Right renal cortex interstitium (tissue), 3 donors: ENCODE measurements around the gene IGFBP3. TPM values are rescaled to one million over a fixed set of nuclear protein-coding genes. Genes with fewer than 3 reads are reported as not detected.

Experiments used
- DNase-seq, 3 donors: peaks; one replicate each; pipeline ENCODE4 v3.0.0-alpha.2; 2013; ENCODE audit warnings: low read depth in 3 of 3, low spot score in 2 of 3
- polyA plus RNA-seq, 3 donors: library from polyadenylated mRNA; unstranded; fragments of 120-200 nt; gene quantifications; one replicate each; pipeline ENCODE4 v1.2.1, GENCODE V29; 2013; ENCODE audit not compliant: insufficient read length in 3 of 3

The IGFBP3 gene
- polyA plus RNA-seq, 3 donors: 74.9 to 102 (median 87.9) TPM

DNA sequence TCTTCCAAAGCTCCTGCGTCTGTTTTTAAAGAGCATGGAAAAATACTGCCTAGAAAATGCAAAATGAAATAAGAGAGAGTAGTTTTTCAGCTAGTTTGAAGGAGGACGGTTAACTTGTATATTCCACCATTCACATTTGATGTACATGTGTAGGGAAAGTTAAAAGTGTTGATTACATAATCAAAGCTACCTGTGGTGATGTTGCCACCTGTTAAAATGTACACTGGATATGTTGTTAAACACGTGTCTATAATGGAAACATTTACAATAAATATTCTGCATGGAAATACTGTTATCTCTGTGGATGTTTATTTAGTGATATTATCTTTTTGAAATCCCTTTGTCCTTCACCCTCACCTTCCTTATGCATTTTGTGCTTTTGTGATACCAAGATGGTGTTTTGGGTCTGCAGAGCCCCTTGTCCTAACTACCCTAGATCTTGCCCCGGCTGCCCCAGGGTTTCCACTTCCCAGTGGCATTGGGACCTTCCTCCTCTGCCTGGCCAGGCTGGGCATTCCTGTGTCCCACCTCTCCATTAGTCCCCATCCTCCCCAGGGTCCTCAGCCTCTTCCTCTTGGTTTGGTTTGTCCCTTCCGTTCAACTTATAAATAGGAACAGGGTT, 27.6 kb downstream of the IGFBP3 start:
- DNase-seq: no peak

DNA sequence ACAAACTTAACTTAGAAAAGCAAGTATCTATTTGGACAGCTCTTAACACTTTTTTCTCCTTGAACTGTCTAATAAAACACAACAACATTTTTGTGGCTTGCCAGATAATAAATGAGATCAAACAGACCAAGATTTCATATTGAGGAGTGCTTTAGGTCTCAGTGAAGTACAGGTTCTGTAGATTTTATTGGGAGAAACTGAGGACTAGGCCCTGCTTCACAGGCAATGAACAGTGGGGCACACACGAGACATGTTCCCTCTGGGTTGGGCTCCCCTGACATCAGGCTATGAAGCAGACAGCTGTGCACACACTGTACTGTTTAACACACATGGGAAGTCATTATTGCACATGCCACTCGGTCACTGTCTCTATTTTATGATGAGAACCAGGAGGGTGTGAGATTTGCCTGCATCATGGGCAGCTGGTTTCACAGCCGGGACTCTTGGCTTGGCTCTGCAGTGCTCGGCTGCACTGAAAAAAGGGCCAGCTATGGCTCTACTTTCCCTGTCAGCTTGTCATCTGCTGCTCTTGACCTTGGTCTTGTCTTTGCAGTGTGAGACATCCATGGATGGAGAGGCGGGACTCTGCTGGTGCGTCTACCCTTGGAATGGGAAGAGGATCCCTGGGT, 28.6 kb downstream of the IGFBP3 start:
- DNase-seq: no peak

- no peak for DNase-seq
Observed at GRCh38 chr7:45891462-45892402, 29.3 kb downstream of the IGFBP3 start.

DNA sequence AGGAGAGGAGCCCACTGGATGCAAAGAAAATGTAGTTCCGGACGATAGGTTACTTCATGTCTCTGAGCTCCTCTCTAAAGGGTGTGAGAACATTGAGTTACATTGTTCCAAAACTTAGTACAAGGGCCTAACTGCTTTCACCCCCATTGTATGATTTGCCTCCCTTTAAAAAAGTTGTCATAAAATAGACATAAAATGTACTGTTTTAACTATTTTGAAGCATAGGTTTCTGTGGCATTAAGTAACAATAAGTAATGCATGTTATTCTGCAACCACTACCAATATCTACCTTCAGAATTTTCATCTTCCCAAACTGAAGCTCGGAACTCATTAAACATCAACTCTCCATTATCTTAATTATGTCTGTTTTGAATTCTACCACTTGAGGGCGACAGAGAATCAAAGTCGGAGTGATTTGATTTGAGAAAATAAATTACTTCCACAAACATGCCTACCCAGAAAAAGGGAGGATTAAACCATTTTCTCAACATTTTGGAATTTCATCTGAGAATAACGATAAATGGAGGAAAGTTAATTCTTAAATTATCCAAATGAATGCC, 30.1 kb downstream of the IGFBP3 start:
- DNase-seq: peak in 2 of 3 donors; percentile 23 to 45

GRCh38 chr7:45890125-45890901, 30.8 kb downstream of the IGFBP3 start:
- no peak for DNase-seq

GRCh38 chr7:45889367-45890067, 31.6 kb downstream of the IGFBP3 start:
- DNase-seq: no peak

- DNase-seq: peak in 1 of 3 donors; percentile 1
Observed at GRCh38 chr7:45888993-45889366, 32.1 kb downstream of the IGFBP3 start.

- DNase-seq: peak in 1 of 3 donors; percentile 1
Observed at GRCh38 chr7:45888185-45888992, 32.7 kb downstream of the IGFBP3 start, which contains the start of gene IGFBP1. Gene IGFBP1, plus strand, starts transcription at chr7:45888488. Its CDS starts 165 bp downstream, at chr7:45888653.

DNA sequence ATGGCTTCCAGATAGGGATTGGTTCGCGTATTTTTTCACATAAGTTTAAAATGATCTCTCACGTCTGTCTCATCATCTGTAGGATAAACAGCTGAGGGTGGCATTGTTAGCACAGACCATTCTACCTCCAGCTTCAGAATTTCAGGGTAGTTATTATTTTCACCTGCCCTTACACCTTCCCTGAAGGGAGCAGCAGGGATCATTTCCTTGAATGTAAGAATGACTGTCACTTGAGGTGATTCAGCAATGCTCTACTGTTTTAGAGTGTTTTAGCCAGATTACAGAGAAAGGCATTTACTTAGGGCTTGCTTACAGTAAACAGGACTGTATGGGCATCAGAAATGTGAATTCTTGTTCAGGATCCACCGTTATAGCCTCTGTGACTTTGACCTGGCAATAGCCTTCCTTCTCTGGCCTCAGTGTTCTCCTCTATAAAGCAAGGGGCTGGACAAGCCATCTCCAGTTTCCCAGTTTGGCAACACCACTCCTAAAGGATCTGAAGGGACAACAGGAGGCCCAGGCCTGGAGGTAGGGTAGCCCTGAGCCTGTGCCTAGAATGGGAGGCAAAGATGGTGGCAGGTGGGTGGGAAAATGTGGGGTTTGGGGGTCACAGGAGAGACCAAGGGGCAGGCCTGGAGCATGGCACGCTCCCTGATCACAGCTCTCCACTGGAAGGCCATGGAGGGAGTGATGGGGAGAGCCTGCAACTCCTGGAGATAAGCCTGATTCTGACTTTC, 34.0 kb downstream of the IGFBP3 start:
- DNase-seq: no peak

DNA sequence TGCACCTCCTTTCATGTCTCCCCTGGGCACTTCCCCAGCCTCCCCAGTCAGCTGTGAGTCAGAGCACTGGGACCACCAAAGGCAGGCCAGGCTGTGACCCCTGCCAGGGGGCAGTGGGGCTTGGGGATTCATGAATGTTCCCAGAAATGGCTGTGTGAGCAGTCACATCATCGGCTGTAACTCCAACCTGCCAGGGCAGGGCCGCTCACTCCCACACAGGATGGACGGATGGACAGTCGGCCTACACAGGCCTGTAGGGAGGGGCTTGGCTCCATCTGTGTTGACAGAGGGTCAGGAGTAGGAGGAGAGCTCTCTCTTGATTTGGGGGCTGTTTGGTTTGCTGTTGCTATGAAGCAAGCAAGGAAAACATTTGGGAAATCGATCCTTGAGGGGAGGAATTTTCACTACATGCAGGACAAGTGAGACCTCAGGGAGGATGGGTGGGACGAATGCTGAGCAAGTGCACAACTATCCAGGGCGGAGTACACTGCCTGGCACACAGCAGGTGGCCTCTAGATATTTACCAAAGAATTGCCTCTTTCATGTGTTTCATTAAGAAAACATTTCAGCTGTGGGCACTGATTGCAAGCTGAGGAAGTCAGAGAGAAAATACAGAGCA, 35.7 kb downstream of the IGFBP3 start:
- DNase-seq: no peak

- DNase-seq: no peak
Observed at GRCh38 chr7:45884136-45884535, 36.9 kb downstream of the IGFBP3 start.

- DNase-seq: no peak
Observed at GRCh38 chr7:45882465-45882810, 38.6 kb downstream of the IGFBP3 start.

DNA sequence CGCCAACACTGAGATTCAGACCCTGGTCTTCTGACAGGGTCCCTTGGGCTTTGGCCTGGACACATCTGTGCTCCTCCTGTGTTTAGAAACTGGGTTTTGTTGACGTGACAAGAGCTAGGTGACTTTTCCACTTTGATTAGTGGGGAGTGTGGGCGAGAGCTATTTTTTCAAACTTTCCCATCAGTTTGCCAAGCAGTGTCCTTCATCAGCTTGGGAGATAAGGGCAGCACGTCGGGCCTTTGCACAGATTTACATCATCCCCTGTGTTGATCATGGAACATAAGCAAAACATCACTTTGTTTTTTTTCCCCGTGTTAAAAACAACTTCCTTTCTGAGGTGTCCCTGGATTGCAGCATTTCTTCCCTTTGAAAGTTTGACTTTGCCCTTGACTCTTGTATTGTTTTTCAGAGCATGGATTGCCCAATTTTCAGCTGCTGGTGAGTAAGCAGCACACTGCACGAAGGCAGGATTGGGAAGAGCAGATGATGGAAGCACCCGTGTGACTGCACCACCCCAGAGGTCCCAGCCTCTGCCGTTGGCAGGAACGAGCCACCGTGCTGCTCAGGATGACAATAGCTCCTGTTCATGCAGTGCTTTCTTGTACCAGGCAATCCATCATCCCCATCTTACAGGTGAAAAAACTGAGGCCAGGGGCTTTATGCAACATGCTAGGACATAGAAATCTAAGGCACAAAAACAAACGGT, 39.2 kb downstream of the IGFBP3 start:
- no peak for DNase-seq

GRCh38 chr7:45881280-45881758, 39.8 kb downstream of the IGFBP3 start:
- no peak for DNase-seq

GRCh38 chr7:45880433-45880860, 40.6 kb downstream of the IGFBP3 start:
- no peak for DNase-seq

DNA sequence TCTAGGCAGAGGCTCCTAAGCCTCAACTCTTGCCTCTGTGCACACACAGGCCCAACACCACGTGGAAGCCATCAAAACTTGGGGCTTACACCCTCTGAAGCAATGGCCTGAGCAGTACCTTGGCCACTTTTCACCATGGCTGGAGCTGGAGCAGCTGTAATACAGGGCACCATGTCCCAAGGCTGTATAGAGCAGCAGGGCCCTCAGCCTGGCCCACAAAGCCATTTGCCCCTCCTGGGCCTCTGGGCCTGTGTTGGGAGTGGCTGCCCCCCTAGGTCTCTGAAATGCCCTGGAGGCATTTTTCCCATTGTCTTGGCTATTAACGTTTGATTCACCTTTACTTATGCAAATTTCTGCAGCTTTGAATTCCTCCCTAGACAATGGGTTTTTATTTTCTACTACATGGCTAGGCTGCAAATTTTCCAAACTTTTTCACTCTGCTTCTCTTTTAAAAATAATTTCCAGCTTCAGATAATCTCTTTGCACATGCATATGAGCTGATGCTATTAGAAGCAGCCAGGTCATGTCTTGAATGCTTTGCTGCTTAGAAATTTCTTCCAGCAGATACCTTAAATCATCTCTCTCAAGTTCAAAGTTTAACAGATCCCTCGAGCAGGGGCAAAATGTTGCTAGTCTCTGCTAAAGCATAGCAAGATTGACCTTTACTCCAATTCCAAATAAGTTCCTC, 42.5 kb downstream of the IGFBP3 start:
- DNase-seq: no peak
